Measurements from ENCODE around the gene CTNNA2.

The CTNNA2 gene

DNA sequence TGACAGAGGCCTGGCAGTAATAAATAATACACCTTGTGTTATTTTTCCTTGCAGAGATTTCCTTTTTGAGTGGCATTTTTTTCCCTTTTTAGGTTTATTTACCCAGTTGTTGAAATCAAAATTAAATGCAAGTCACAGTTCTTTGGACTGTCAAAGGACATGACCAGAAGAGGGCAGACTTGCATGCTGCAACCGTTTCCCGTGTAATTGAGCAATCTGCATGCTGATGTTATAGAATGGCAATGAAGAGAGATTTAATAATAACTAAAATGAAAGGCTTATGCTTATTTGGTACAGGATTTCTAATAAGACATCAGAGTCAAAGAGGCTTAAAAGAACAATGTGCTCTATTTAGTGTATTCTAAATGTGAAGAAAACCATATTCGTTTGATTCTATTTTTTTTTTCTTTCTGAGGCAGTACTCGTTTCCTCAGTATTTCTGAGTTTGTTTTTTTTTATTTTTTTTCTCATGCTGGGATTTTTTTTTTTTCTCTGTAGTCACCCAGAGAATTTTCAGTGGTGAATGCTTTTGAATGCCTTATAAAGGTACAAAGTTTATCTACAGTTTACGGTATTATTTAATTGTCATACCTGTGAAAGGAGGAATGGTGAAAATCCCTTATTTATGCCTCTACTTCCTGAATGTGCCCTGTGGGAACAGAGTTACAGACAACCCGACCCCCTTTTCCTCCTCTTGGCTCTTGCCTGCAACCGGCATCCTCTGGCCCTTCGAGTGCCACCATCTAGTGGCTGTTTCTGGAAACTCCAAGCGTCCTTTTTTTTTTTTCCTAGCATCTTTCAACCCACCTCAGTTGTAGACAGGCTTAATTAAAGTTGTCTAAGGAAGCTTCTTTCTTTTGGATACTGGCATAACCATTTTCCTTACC, 423.2 kb downstream of the CTNNA2 start:
- DNase-seq (ENCODE audit: low read depth), result peak; percentile 82

DNA sequence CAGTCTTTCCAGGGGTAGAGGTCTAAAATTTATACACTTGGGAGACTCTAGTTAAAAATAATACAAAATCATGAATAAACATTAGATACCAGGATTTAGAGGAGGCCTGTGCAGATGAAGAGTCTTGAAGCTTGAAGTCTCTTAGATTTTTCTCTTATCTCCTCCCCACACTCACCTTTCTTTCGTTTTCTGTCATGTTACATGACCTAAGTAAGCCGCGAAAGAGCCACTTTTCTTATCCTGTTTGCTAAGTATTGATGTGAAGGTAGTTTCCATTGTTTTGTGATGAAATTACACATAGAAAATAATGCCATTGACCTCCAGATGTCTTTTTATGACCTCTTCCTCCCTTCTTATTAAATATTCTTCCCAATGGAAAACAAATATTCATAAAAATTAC, 423.9 kb downstream of the CTNNA2 start:
- no peak for DNase-seq (ENCODE audit: low read depth)

GRCh38 chr2:79938648-79939047, 425.8 kb downstream of the CTNNA2 start:
- no peak for DNase-seq (ENCODE audit: low read depth)

GRCh38 chr2:79940364-79940763, 427.5 kb downstream of the CTNNA2 start:
- no peak for DNase-seq (ENCODE audit: low read depth)

- no peak for DNase-seq (ENCODE audit: low read depth)
Observed at GRCh38 chr2:79941179-79941578, 428.3 kb downstream of the CTNNA2 start.

GRCh38 chr2:79944205-79944604, 431.4 kb downstream of the CTNNA2 start:
- DNase-seq (ENCODE audit: low read depth), result no peak

DNA sequence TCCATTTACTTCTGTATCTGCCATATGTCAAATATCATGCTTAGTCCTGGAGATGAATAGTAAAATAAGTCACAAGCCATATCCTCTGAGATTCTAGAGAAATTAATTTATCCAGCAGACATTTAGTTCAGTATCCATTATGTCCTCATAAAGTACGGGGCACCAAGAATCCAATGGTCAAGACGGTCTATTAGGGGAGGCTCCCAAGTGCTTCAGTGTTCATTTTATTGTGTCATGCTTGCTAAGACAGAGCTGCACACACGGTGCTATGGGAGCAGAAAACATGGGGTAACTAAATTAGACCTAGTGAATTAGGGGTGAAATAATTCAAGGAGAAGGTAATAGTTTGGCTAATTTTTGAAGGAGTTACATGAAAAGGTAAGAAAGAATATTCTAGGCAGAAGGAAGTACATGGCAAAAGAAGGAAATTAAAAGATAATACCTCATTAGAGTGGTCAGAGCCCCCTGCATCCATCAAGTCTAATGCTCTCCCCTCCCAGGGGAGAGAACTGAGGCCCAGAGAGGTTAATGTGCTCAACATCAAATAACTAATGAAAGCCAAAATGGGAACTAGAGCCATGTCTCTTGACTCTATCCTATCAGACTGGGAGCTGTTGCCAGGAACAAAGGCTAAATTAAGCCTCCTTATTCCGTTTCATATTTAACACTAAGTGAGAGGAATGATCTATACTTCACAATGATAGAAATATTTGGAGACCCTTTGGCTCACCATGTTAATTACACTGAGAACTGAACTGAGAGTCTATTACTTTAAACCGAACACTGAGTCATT, 433.0 kb downstream of the CTNNA2 start:
- no peak for DNase-seq (ENCODE audit: low read depth)

DNA sequence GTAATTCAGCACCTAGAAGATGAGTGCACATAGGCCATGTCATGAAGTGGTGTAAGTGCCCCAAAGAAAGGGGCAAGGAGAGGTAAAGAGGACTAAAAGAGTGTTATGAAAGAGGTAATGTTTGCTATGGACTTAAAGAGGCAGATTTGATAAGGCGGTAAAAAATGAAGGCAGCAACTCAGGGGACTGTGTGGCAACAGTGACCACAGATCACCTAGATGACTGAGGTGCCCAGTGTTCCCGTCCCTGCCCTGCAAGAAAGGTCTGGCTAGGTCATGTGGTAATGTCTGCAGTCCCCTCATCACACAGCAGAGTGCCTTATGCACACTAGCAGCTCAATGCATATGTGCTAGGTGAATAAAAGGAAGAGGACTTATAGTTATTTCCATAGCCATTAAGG, 434.9 kb downstream of the CTNNA2 start:
- DNase-seq (ENCODE audit: low read depth), result no peak

- DNase-seq (ENCODE audit: low read depth), result no peak
Observed at GRCh38 chr2:79950526-79950925, 437.7 kb downstream of the CTNNA2 start.

DNA sequence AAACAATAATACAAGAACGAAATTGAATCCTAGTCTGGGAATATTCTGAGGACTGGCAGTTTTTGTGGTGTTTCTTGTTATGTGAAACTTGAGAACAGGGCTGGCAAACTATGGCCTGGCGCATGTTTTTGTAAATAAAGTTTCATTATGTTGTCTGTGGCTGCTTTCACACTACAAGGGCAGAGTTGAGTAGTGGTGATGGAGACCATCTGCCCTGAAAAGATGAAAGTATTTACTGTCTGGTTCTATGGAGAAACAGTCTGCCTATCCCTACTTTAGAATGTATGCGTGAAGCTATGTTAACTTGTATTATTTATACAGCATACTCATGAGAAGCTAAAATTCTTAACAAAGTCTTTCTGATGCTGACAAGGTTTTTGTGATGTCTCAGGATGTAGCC, 439.8 kb downstream of the CTNNA2 start:
- no peak for DNase-seq (ENCODE audit: low read depth)

DNA sequence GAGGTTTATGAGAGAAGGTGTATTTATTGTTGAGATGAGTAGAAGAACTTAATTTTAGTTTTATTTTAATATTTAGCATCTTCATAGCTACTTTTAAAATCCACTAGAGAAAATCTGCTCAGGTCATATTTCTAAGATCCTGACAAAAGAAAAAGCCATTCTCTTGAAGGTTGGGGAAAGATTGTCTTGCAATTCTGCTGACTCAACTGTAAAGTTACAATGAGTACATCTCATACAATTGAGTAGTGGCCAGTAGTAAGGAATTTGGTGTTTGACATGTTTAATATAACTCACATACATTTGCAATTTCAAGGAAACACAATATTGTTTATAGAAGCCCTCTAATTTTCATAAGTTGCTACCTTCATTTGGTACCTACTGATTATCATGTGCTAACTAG, 447.2 kb downstream of the CTNNA2 start:
- DNase-seq (ENCODE audit: low read depth), result no peak

DNA sequence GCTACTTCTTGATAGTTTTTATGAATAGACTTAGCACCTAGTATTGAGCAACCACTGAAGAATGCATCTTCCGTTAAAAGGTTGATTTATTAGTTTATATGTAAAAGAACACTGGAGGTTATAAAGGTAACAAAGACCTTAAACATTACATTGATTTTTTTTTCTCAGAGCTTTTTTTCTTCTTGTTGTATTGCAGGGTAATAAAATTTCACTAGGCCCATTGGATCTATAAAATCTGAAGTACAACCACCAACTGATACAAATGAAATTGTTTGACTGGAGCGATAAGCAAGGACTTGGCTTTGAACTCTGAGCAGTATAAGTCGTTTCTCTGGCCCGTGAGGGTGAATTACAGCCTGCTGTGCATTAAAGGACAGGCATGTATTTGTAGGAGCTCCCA, 447.7 kb downstream of the CTNNA2 start:
- DNase-seq (ENCODE audit: low read depth), result no peak

- DNase-seq (ENCODE audit: low read depth), result no peak
Observed at GRCh38 chr2:79964966-79965365, 452.1 kb downstream of the CTNNA2 start.

DNA sequence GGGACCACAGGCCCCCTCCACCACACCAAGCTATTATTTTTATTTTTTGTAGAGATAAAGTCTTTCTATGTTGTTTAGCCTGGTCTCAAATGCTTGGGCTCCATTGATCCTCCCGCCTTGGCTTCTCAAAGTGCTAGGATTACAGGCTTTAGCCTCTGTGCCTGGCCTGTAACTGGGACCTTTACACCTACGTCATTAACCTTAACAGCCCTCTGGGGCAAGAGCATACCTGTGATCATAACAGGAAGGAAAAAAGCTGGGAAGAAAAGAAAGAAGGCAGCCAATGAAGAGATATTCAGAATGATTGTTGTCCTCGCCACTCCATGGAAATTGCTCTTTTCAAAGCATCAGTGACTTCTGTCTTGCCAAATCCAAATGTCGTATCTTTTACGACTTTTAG, 453.5 kb downstream of the CTNNA2 start:
- no peak for DNase-seq (ENCODE audit: low read depth)

GRCh38 chr2:79966882-79967281, 454.0 kb downstream of the CTNNA2 start:
- no peak for DNase-seq (ENCODE audit: low read depth)

GRCh38 chr2:79971807-79972206, 459.0 kb downstream of the CTNNA2 start:
- peak; percentile 12 for DNase-seq (ENCODE audit: low read depth)

- DNase-seq (ENCODE audit: low read depth), result no peak
Observed at GRCh38 chr2:79972661-79973060, 459.8 kb downstream of the CTNNA2 start.

GRCh38 chr2:79975791-79976565, 463.1 kb downstream of the CTNNA2 start:
- no peak for DNase-seq (ENCODE audit: low read depth)

- DNase-seq (ENCODE audit: low read depth), result peak; percentile 17
Observed at GRCh38 chr2:79977792-79978191, 464.9 kb downstream of the CTNNA2 start.

- no peak for DNase-seq (ENCODE audit: low read depth)
Observed at GRCh38 chr2:79980116-79980515, 467.3 kb downstream of the CTNNA2 start.

DNA sequence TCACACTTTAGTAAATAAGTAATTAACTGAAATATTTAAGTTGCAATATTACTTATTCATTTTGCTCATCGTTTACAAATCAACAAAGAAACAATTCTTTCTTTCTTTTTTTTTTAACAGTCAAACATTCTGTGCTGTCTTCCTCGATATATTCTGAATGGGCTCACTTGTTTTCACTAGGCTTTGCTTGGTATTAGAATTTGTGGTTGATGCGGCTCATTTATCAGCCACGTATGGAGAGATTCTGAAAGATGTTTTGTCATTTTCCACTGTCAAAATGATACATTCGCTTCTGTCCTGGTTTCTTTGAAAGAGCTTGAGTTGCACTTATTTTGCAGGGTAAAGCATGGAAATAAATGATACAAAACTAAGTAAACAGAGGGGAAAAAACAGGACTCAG, 468.0 kb downstream of the CTNNA2 start:
- DNase-seq (ENCODE audit: low read depth), result no peak

GRCh38 chr2:79981316-79981715, 468.5 kb downstream of the CTNNA2 start:
- no peak for DNase-seq (ENCODE audit: low read depth)

- DNase-seq (ENCODE audit: low read depth), result no peak
Observed at GRCh38 chr2:79982445-79982844, 469.6 kb downstream of the CTNNA2 start.
